Panc1 (cell line): ENCODE data around the gene CYSTM1.

Source experiments
- REST ChIP-seq, 2 experiments: IDR thresholded peaks; 2 replicates each; pipeline ENCODE4 v1.6.1; 2011 to 2012; ENCODE audit warnings: low read depth in 2 of 2, control low read depth in 1 of 2, low read length in 1 of 2, mild to moderate bottlenecking in 1 of 2, moderate library complexity in 1 of 2; ENCODE audit not compliant: insufficient read depth in 1 of 2
- SIN3A ChIP-seq: IDR thresholded peaks from 2 replicates; pipeline ENCODE4 v1.6.1; 2012; ENCODE audit warnings: low read depth, mild to moderate bottlenecking, low read length, moderate library complexity, borderline replicate concordance; ENCODE audit not compliant: insufficient read depth
- TCF7L2 ChIP-seq: IDR thresholded peaks from 2 replicates; pipeline ENCODE4 v1.6.1; 2011; ENCODE audit warnings: mild to moderate bottlenecking, low read depth, low read length, inconsistent platforms
- TF ChIP-seq, protein P1 (sequence below): fragments of 450-650 bp; IDR thresholded peaks from 2 replicates; pipeline ENCODE4 v1.5.1; 2017; ENCODE audit warnings: mild to moderate bottlenecking

DNA sequence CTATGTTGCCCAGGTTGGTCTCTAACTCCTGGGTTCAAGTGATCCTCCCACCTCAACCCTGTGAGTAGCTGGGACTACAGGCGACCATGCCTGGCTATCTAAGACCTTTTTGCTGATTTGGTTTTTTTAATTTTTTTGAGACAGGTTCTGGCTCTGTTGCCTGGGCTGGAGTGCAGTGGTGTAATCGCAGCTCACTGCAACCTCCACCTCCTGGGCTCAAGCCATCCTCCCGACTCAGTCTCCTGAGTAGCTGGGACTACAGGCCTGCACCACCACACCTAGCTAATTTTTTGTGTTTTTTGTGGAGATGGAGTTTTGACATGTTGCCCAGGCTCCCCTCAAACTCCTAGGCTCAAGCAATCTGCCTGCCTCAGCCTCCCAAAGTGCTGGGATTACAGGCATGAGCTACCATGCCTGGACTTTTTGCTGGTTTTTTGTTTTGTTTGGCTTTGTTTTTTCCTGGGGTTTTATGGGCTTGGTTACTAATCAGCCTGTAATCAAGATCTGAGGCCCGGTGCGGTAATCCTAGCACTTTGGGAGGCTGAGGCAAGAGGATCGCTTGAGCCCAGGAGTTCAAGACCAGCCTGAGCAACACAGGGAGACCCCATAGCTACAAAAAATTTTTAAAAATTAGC lies 3.6 kb downstream of the CYSTM1 start:
- TF ChIP-seq, protein P1, sequence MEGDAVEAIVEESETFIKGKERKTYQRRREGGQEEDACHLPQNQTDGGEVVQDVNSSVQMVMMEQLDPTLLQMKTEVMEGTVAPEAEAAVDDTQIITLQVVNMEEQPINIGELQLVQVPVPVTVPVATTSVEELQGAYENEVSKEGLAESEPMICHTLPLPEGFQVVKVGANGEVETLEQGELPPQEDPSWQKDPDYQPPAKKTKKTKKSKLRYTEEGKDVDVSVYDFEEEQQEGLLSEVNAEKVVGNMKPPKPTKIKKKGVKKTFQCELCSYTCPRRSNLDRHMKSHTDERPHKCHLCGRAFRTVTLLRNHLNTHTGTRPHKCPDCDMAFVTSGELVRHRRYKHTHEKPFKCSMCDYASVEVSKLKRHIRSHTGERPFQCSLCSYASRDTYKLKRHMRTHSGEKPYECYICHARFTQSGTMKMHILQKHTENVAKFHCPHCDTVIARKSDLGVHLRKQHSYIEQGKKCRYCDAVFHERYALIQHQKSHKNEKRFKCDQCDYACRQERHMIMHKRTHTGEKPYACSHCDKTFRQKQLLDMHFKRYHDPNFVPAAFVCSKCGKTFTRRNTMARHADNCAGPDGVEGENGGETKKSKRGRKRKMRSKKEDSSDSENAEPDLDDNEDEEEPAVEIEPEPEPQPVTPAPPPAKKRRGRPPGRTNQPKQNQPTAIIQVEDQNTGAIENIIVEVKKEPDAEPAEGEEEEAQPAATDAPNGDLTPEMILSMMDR, result no peak
- TF ChIP-seq REST (IDR thresholded peaks at IDR 0.05; ENCODE audit: insufficient read depth in 1 of 2, low read depth in 2 of 2, low read length in 1 of 2) (no peak), TCF7L2 (no peak), SIN3A (no peak)
